Esophagus mucosa (tissue), 1 donor: ENCODE measurements around the gene JMY. TPM values are rescaled to one million over a fixed set of nuclear protein-coding genes. Genes with fewer than 3 reads are reported as not detected.

Experiments
- ATAC-seq: fragments of 200-7000 bp; cut with Tn5 transposase; one replicate; pipeline ENCODE4 v1.9.1; 2020
- total RNA-seq: library from RNA; stranded (reverse); gene quantifications from one replicate; pipeline ENCODE4 v1.2.4, GENCODE V29; 2023
- donor health status: DM: yes; HTN: yes; CAD: no.

JMY gene
- total RNA-seq, 1 donor from 2014 or later, result 6.7 TPM

GRCh38 chr5:79297661-79298060 is 61.7 kb downstream of the JMY start:
- no peak for ATAC-seq

DNA sequence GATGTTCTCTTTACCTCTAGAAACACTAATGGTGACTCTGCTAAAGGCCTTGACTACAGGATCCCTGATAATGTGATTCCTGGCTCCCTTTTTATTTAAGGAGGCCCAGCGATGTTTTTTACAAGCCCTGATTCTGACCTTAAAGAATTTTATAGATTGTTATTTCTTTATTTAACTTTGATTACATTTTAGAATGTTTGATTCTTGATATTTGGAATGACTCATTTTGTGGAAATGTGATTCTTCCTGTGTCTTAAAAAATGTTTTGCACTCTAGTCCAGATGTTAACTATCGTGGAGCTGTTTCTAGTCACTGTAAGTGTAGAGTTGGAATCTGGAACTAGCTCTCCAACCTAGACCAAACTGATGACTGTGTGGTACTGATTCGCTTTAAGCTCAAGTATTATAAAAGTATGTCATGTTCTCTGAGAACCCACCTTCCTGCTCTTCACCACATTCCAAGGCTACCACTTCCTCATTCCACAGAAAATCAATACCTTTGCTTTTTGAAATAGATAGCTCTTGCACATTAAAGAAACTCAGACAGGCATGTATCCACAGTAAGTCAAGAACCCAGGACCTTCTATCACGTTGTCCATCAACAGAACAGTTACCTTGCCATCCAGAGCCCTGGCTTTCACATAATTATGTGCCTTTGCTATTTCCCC is 65.2 kb downstream of the JMY start:
- ATAC-seq, result no peak

DNA sequence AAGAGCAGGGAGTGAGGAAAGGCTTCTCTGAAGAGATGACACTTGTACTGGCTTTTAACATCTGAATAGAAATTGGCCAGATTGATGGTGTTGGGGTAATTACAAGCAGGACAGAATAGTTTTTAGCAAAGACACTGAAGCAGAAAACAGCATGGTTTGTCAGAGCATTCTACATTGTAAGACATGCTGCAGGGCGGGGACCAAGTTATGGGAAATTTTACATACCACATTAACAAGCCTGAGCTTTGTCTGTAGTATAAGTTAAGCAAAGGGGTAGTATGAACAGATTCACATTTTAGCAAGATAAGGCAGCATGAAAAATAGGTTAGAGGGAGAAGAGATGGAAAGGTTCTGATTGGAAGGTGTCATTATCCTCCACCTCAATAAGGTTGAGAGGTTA is 66.5 kb downstream of the JMY start:
- no peak for ATAC-seq

- ATAC-seq, result peak; percentile 90
These were observed 69.8 kb downstream of the JMY start for GRCh38 chr5:79305706-79306105.

- ATAC-seq, result peak; percentile 18
These were observed 83.1 kb downstream of the JMY start for GRCh38 chr5:79318935-79319614.

DNA sequence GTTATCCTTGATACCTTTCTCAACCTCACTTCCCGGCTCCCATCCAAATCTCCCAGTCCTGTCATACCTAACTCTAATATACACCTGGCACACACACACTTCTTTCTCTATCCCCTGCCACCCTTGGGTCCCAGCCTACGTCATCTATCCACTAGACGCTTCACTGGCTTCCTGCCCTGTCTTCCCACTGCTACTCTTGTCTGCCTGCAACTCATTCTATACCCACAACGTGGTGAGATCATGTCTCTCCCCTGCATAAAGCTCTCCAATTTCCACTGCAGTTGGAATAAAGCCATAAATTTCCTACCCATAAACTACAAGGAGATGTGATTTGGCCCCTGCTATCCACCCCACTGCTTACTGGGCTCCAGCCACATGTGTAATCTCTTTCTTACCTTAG is 93.5 kb downstream of the JMY start:
- no peak for ATAC-seq

GRCh38 chr5:79330071-79330470 is 94.1 kb downstream of the JMY start:
- ATAC-seq, result no peak

GRCh38 chr5:79333852-79334557 is 98.1 kb downstream of the JMY start:
- ATAC-seq, result no peak

GRCh38 chr5:79346420-79346824 is 110.5 kb downstream of the JMY start:
- ATAC-seq, result peak; percentile 69

GRCh38 chr5:79349047-79349446 is 113.1 kb downstream of the JMY start:
- ATAC-seq, result peak; percentile 83

DNA sequence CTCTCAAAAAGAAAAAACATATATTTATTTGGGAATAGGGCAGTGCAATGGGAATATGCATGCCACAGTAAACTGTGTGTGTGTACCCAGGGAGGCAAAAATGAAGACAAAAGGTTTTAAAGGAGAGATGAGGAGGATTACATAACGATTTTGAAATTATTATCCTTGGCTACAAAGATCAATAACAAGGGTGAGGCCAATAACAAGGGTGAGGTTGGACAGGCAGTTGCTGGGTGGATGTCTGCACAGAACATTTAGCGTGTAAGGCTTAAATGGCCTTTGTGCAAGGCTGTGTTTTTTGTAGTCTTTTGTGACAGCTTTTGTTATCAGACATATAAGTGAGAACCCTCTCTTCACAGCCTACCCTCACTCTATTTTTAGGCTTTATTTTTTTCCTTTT is 114.0 kb downstream of the JMY start:
- ATAC-seq, result no peak

- no peak for ATAC-seq
These were observed 121.5 kb downstream of the JMY start for GRCh38 chr5:79357398-79357797.

Other genes starting within 250 kb of the JMY start
- 0.60 TPM for gene DMGDH, start 166.5 kb upstream of the JMY start, total RNA-seq
- gene BHMT2, start 166.4 kb upstream of the JMY start, total RNA-seq, result 0.72 TPM
- gene BHMT, start 124.3 kb upstream of the JMY start, total RNA-seq, result 0.36 TPM